ENCODE measurements around the gene PPIF.
A peak's percentile ranks its signal among the peaks of the same experiment; 100 is the strongest.

Gene PPIF

GRCh38 chr10:79313911-79314439, 33.3 kb upstream of the PPIF start:
- no peak for DNase-seq

- DNase-seq, result no peak
Measured at GRCh38 chr10:79314761-79315601, 32.3 kb upstream of the PPIF start.

GRCh38 chr10:79315602-79315920, 31.7 kb upstream of the PPIF start:
- no peak for DNase-seq

- DNase-seq, result peak; percentile 41
Measured at GRCh38 chr10:79316671-79317431, 30.4 kb upstream of the PPIF start.

- DNase-seq, result no peak
Measured at GRCh38 chr10:79318369-79318768, 28.9 kb upstream of the PPIF start.

- no peak for DNase-seq
Measured at GRCh38 chr10:79319115-79319771, 28.0 kb upstream of the PPIF start.

GRCh38 chr10:79320316-79320715, 27.0 kb upstream of the PPIF start:
- DNase-seq, result no peak

- no peak for DNase-seq
Measured at GRCh38 chr10:79320820-79321493, 26.3 kb upstream of the PPIF start.

- no peak for DNase-seq
Measured at GRCh38 chr10:79321494-79321882, 25.8 kb upstream of the PPIF start.

- no peak for DNase-seq
Measured at GRCh38 chr10:79321951-79322350, 25.3 kb upstream of the PPIF start.

- DNase-seq, result no peak
Measured at GRCh38 chr10:79322616-79323543, 24.4 kb upstream of the PPIF start.

GRCh38 chr10:79323602-79324001, 23.7 kb upstream of the PPIF start:
- no peak for DNase-seq

- no peak for DNase-seq
Measured at GRCh38 chr10:79324032-79324695, 23.1 kb upstream of the PPIF start.

GRCh38 chr10:79326361-79327089, 20.7 kb upstream of the PPIF start:
- DNase-seq, result no peak

- DNase-seq, result no peak
Measured at GRCh38 chr10:79327090-79327457, 20.2 kb upstream of the PPIF start.

GRCh38 chr10:79328147-79328701, 19.0 kb upstream of the PPIF start:
- no peak for DNase-seq

GRCh38 chr10:79328737-79329504, 18.3 kb upstream of the PPIF start:
- DNase-seq, result no peak

GRCh38 chr10:79329529-79329928, 17.7 kb upstream of the PPIF start:
- no peak for DNase-seq

GRCh38 chr10:79331226-79331625, 16.0 kb upstream of the PPIF start:
- no peak for DNase-seq

- DNase-seq, result no peak
Measured at GRCh38 chr10:79331709-79332108, 15.6 kb upstream of the PPIF start.

Data from NCI-H82 (cell line).